Naive thymus-derived CD8-positive, alpha-beta T cell (primary cell): Measurements from ENCODE around the gene POFUT2. TPM values are rescaled to one million over a fixed set of nuclear protein-coding genes. Genes with fewer than 3 reads are reported as not detected.
A peak's percentile ranks its signal among the peaks of the same experiment; 100 is the strongest.

Experiments used
- ATAC-seq, 2 donors: fragments of 150-1000 bp; cut with Tn5 transposase in 1 of 2; sonication (Bioruptor Pico), chemical (Tn5 transposase) in 1 of 2; 1 replicate in 1 of 2; 2 replicates in 1 of 2; pipeline ENCODE4 v1.10.0; 2021; ENCODE audit warnings: mild to moderate bottlenecking in 2 of 2, moderate library complexity in 2 of 2
- POLR2A ChIA-PET: fragments of 350-600 bp; sonication (Branson Sonifier 250); formaldehyde crosslinking; loops from one replicate; lab custom pipeline; 2021; ENCODE audit warnings: antibody characterized with exemption; lab: Charles Lee
- DNase-seq, 10 donors: peaks; one replicate each; pipeline versions ENCODE4 v3.0.0 to v3.0.0-alpha.2; 2020 to 2022
- H3K27ac Mint-ChIP-seq, 10 donors: one replicate each; pipeline ENCODE4 v1.8.0; 2020 to 2022; ENCODE audit warnings: mild to moderate bottlenecking in 10 of 10, mixed read lengths in 10 of 10, moderate library complexity in 4 of 10, inconsistent platforms in 1 of 10
- H3K27me3 Mint-ChIP-seq, 5 donors: one replicate each; pipeline ENCODE4 v1.8.0; 2021 to 2022; ENCODE audit warnings: mixed read lengths in 5 of 5
- H3K36me3 Mint-ChIP-seq, 3 donors: one replicate each; pipeline ENCODE4 v1.8.0; 2020 to 2022; ENCODE audit warnings: mixed read lengths in 3 of 3, mild to moderate bottlenecking in 2 of 3, inconsistent platforms in 1 of 3
- H3K4me1 Mint-ChIP-seq, 4 donors: one replicate each; pipeline ENCODE4 v1.8.0; 2021 to 2022; ENCODE audit warnings: mixed read lengths in 4 of 4
- H3K4me3 Mint-ChIP-seq, 10 donors: one replicate each; pipeline ENCODE4 v1.8.0; 2020 to 2022; ENCODE audit warnings: mild to moderate bottlenecking in 10 of 10, mixed read lengths in 10 of 10, moderate library complexity in 6 of 10, inconsistent platforms in 1 of 10
- H3K9me3 Mint-ChIP-seq, 9 donors: one replicate each; pipeline ENCODE4 v1.8.0; 2020 to 2022; ENCODE audit warnings: mixed read lengths in 9 of 9, mild to moderate bottlenecking in 3 of 9, inconsistent platforms in 1 of 9, moderate library complexity in 1 of 9
- polyA plus RNA-seq, 3 donors: library from polyadenylated mRNA; unstranded; fragments of 300-500 nt; fragmentation: Illumina TruSeq; gene quantifications; one replicate each; pipeline ENCODE4 v1.2.3, GENCODE V29; 2021
- total RNA-seq, 8 experiments: library from RNA in 2 of 8; stranded (reverse) in 2 of 8; gene quantifications; one replicate each; pipeline ENCODE4 v1.2.3 and lab custom pipeline; 2021 to 2026

Gene POFUT2
- total and polyA plus RNA-seq, 5 experiments from 2014 or later, result 2.7 to 44.7 (median 5.5) TPM

DNA sequence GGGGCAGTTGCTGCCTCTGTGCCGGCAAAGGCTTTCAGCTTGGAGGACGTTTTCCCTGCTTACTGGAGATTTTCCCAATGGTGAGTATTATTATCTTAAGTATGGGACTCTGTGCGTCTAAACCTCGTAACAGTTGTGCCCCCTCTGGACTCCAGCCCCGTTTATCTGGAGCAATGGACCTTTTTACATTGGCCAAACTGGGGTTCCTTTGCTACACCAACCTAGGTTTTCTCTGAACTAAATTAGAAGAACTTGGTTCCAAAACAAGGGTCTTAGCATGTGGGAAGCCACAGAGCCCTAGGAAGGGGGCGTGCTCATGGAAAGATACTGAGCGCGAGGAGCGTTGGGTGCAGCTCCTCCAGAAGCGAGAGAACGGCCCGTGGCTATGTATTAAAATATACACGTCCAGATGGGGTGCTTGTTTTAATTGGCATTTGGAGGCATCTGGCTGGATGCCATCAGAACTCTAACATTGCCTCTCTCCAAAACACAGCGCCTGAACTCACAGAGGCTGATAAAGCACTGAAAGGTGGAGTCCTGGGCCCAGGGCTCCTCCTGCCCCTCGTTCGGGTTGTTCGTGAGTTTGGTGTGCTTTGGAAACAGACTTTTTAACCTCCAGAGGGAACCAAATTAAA is 28.4 kb downstream of the POFUT2 start:
- ATAC-seq (no peak), DNase-seq (no peak)
- Mint-ChIP-seq H3K36me3 (peaks cover 0 to 14% (median 3%) of the 10 kb centered on the region in 3 donors), H3K4me3 (no peak overlapping the region), H3K27ac (no peak overlapping the region), H3K4me1 (peaks cover 4 to 24% (median 15%) of the 10 kb centered on the region in 4 donors), H3K27me3 (peaks cover 2 to 12% (median 7%) of the 10 kb centered on the region in 5 donors), H3K9me3 (no peaks in the 10 kb centered on the region)
- POLR2A ChIA-PET, result no interaction called here

GRCh38 chr21:45258466-45258865 is 29.2 kb downstream of the POFUT2 start:
- POLR2A ChIA-PET, result no interaction called here
- Mint-ChIP-seq H3K4me1 (peaks cover 4 to 25% (median 15%) of the 10 kb centered on the region in 4 donors), H3K27ac (peak overlapping the region in 1 of 10 donors; percentile 27), H3K4me3 (no peak overlapping the region), H3K36me3 (peaks cover 0 to 6% (median 0%) of the 10 kb centered on the region in 3 donors), H3K27me3 (peaks cover 2 to 13% (median 8%) of the 10 kb centered on the region in 5 donors), H3K9me3 (no peaks in the 10 kb centered on the region)
- DNase-seq (no peak), ATAC-seq (no peak)

DNA sequence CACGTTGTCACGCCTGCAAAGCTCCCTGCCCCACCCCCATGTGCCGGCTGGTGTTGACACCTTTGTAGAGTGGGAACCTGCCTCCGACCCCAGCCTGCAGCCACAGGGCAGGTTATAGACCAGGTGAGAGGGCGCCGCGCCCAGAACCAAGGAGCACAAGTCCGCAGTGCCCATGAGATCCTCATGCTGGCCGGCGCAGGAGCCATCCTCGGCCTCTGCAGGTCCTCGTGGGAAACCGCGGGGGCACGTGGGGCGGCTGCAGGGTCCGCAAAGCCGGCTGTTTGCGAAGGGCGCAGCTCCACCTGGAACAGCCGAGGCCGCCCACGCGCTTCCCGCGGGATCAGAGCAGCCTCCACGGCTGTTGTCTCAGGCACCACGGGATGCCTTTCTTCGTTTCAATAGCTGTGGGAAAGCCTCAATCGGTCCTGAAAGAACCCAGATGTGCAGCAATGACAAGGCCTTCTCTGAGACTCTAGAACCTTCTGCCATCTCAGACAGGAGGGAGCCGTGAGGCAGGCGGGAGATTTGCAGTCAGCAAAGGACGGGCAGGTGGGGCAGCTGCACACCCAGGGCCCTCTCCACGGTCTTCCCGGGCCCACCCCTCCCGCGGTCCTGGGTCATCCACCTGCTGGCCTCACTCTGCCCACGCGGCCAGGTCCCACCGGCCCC is 29.9 kb downstream of the POFUT2 start:
- Mint-ChIP-seq H3K4me3 (no peak overlapping the region), H3K36me3 (no peaks in the 10 kb centered on the region), H3K27me3 (peaks cover 2 to 13% (median 8%) of the 10 kb centered on the region in 5 donors), H3K9me3 (no peaks in the 10 kb centered on the region), H3K27ac (no peak overlapping the region), H3K4me1 (peaks cover 4 to 25% (median 15%) of the 10 kb centered on the region in 4 donors)
- ATAC-seq (no peak), DNase-seq (no peak)
- POLR2A ChIA-PET, result no interaction called here

GRCh38 chr21:45256912-45257672 is 30.6 kb downstream of the POFUT2 start:
- peak; percentile 54 to 66 for ATAC-seq
- no peaks in the 10 kb centered on the region for H3K9me3 Mint-ChIP-seq
- H3K27me3 Mint-ChIP-seq, result peaks cover 2 to 13% (median 8%) of the 10 kb centered on the region in 5 donors
- peak overlapping the region in 7 of 10 donors; percentile 6 to 64 (median 42) for H3K4me3 Mint-ChIP-seq
- H3K27ac Mint-ChIP-seq, result peak overlapping the region in 2 of 10 donors; percentile 28 to 58
- H3K4me1 Mint-ChIP-seq, result peaks cover 4 to 25% (median 15%) of the 10 kb centered on the region in 4 donors
- POLR2A ChIA-PET, result no interaction called here
- peak in 2 of 10 donors; percentile 8 to 17 for DNase-seq
- no peaks in the 10 kb centered on the region for H3K36me3 Mint-ChIP-seq

- H3K9me3 Mint-ChIP-seq, result no peaks in the 10 kb centered on the region
- peaks cover 4 to 25% (median 15%) of the 10 kb centered on the region in 4 donors for H3K4me1 Mint-ChIP-seq
- POLR2A ChIA-PET, result no interaction called here
- DNase-seq (peak in 1 of 10 donors; percentile 41), ATAC-seq (peak; percentile 29 to 36)
- peak overlapping the region in 7 of 10 donors; percentile 6 to 80 (median 56) for H3K4me3 Mint-ChIP-seq
- no peaks in the 10 kb centered on the region for H3K36me3 Mint-ChIP-seq
- peak overlapping the region in 3 of 10 donors; percentile 41 to 82 (median 48) for H3K27ac Mint-ChIP-seq
- peaks cover 2 to 13% (median 8%) of the 10 kb centered on the region in 5 donors for H3K27me3 Mint-ChIP-seq
These were observed 31.4 kb downstream of the POFUT2 start for GRCh38 chr21:45256021-45256911.

GRCh38 chr21:45255381-45256020 is 32.2 kb downstream of the POFUT2 start:
- peak; percentile 49 to 56 for ATAC-seq

DNA sequence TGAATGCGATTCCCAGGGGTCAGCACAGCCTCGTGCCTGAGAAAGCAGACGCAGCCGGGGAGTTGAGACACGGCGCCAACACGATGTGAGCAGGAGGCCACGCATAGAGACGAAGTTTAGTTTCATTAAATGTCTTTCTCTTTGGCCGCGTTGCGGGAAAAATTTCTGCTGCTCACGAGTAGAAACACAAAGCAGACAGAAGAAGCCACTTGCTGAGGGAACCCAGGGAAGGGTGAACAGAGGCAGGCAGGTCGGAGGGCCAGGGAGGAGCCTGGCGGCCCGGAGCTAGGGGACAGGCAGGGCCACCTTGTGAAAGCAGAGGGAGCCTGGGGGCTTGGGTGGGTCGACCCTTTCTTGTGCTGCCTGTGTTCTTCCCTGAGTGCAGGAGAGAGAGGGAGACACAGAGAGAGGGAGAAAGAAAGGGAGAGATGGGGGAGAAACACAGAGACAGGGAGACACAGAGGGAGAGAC is 33.2 kb downstream of the POFUT2 start:
- ATAC-seq (no peak), DNase-seq (no peak)
- POLR2A ChIA-PET, result no interaction called here
- Mint-ChIP-seq H3K27me3 (peaks cover 2 to 13% (median 9%) of the 10 kb centered on the region in 5 donors), H3K4me1 (peaks cover 4 to 25% (median 15%) of the 10 kb centered on the region in 4 donors), H3K27ac (peak overlapping the region in 5 of 10 donors; percentile 25 to 63 (median 50)), H3K36me3 (no peaks in the 10 kb centered on the region), H3K9me3 (no peaks in the 10 kb centered on the region), H3K4me3 (peak overlapping the region in 4 of 10 donors; percentile 10 to 56 (median 31))

More at GRCh38 chr21:45255381-45256020, 32.2 kb downstream of the POFUT2 start:
- H3K4me3 Mint-ChIP-seq, result peak overlapping the region in 6 of 10 donors; percentile 44 to 80 (median 58)
- peaks cover 2 to 13% (median 8%) of the 10 kb centered on the region in 5 donors for H3K27me3 Mint-ChIP-seq
- H3K36me3 Mint-ChIP-seq, result no peaks in the 10 kb centered on the region
- no peaks in the 10 kb centered on the region for H3K9me3 Mint-ChIP-seq
- H3K4me1 Mint-ChIP-seq, result peaks cover 4 to 25% (median 15%) of the 10 kb centered on the region in 4 donors
- DNase-seq, result peak in 2 of 10 donors; percentile 11 to 16
- peak overlapping the region in 3 of 10 donors; percentile 41 to 82 (median 48) for H3K27ac Mint-ChIP-seq
- POLR2A ChIA-PET, result no interaction called here

DNA sequence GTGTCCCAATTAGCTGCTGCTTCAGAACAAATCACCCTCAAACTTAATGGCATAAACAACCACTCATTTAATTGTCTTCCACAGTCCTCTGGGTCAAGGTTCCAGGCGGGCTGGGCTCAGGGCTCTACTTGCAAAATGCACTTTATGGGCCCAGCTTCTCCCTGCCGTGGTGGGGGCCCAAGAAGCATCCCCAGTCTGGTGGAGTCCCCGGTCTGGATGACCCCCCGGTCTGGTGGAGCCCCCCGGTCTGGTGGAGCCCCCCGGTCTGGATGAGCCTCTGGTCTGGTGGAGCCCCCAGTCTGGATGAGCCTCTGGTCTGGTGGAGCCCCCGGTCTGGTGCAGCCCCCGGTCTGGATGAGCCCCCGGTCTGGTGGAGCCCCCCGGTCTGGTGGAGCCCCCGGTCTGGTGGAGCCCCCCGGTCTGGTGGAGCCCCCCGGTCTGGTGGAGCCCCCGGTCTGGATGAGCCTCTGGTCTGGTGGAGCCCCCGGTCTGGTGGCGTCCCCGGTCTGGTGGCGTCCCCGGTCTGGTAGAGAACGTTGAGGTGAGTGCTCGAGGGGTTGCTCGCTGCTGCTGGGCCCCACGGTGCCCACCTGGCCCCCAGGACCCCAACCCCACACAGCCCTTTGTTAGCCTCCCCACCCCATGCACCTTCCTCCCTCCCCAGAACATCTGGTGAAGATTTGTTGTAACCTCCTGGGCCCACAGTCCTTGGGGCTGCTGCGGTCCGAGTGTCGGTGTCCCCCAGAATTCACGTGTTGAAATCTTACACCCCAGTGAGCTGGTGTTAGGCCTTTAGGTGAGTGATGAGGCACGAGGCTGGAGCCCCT is 33.8 kb downstream of the POFUT2 start:
- DNase-seq (no peak), ATAC-seq (no peak)
- Mint-ChIP-seq H3K27ac (no peak overlapping the region), H3K36me3 (no peaks in the 10 kb centered on the region), H3K4me1 (peaks cover 4 to 25% (median 15%) of the 10 kb centered on the region in 4 donors), H3K9me3 (no peaks in the 10 kb centered on the region), H3K4me3 (peak overlapping the region in 2 of 10 donors; percentile 10 to 44), H3K27me3 (peaks cover 2 to 13% (median 9%) of the 10 kb centered on the region in 5 donors)
- POLR2A ChIA-PET, result no interaction called here

DNA sequence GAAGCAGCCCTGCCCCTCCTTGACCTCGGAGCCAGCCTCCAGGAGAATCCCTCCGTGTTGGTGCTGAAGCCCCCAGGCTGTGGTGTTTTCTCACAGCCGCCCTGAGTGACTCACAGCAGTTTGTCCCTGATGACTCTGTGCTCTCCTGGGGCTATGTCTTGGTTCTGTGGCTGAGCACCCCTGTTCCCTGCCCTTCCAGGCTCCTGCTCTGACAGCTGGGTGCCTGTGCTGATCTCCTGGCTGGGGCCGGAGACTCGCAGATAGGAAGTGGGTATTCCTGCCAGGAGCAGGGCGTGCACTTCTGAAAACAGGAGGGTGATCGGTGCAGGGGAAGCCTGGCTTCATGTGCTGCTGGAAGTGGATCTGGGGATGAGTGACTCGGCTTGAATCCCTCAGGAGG is 34.5 kb downstream of the POFUT2 start:
- Mint-ChIP-seq H3K9me3 (no peaks in the 10 kb centered on the region), H3K27me3 (peaks cover 2 to 13% (median 11%) of the 10 kb centered on the region in 5 donors), H3K4me3 (no peak overlapping the region), H3K36me3 (no peaks in the 10 kb centered on the region), H3K4me1 (peaks cover 4 to 25% (median 15%) of the 10 kb centered on the region in 4 donors), H3K27ac (no peak overlapping the region)
- DNase-seq (no peak), ATAC-seq (no peak)
- POLR2A ChIA-PET, result no interaction called here

GRCh38 chr21:45252448-45252925 is 35.2 kb downstream of the POFUT2 start:
- Mint-ChIP-seq H3K9me3 (no peaks in the 10 kb centered on the region), H3K36me3 (no peaks in the 10 kb centered on the region), H3K27me3 (peaks cover 4 to 13% (median 11%) of the 10 kb centered on the region in 5 donors), H3K27ac (peak overlapping the region in 1 of 10 donors; percentile 53), H3K4me1 (peaks cover 4 to 25% (median 15%) of the 10 kb centered on the region in 4 donors), H3K4me3 (no peak overlapping the region)
- POLR2A ChIA-PET, result no interaction called here
- ATAC-seq, result no peak
- DNase-seq, result no peak
